ENCODE results near the gene OTOG. TPM values are rescaled to one million over a fixed set of nuclear protein-coding genes. Genes with fewer than 3 reads are reported as not detected.

OTOG gene
- total RNA-seq, 3 donors from 2014 or later (not counting 1 experiment from before 2014, with no cell fraction given): not detected

GRCh38 chr11:17519061-17519885, 27.8 kb upstream of the OTOG start:
- Histone ChIP-seq H3K36me3 (ENCODE audit: control insufficient read depth, insufficient read depth, low read length) (no peaks in the 10 kb centered on the region), H3K4me3 (ENCODE audit: low read length) (no peak overlapping the region), H3K27me3 (ENCODE audit: control insufficient read depth, insufficient read depth, low read length) (no peaks in the 10 kb centered on the region), H3K4me1 (ENCODE audit: control insufficient read depth, insufficient read depth, low read length) (no peaks in the 10 kb centered on the region), H3K9me3 (ENCODE audit: control insufficient read depth, insufficient read depth, low read length) (no peaks in the 10 kb centered on the region), H3K27ac (ENCODE audit: low read length) (no peak overlapping the region)
- Mint-ChIP-seq H3K4me1 (no peaks in the 10 kb centered on the region), H3K9me3 (no peaks in the 10 kb centered on the region), H3K27me3 (ENCODE audit: low read depth in 2 of 2) (peaks cover 0 to 2% of the 10 kb centered on the region in 2 donors), H3K27ac (no peak overlapping the region), H3K36me3 (no peaks in the 10 kb centered on the region), H3K4me3 (no peak overlapping the region)
- 86% methylated on average over 7 of the region's 7 CpGs for WGBS (ENCODE audit: insufficient coverage)
- DNase-seq (no peak), ATAC-seq (no peak)
- TF ChIP-seq CTCF (IDR thresholded peaks at IDR 0.05): no peak
- intact Hi-C loops (cut with micrococcal nuclease): no loop called here

GRCh38 chr11:17521106-17521900, 25.8 kb upstream of the OTOG start:
- no peak for TF ChIP-seq CTCF (IDR thresholded peaks at IDR 0.05)
- Histone ChIP-seq H3K36me3 (ENCODE audit: control insufficient read depth, insufficient read depth, low read length) (no peaks in the 10 kb centered on the region), H3K27me3 (ENCODE audit: control insufficient read depth, insufficient read depth, low read length) (no peaks in the 10 kb centered on the region), H3K27ac (ENCODE audit: low read length) (no peak overlapping the region), H3K9me3 (ENCODE audit: control insufficient read depth, insufficient read depth, low read length) (no peaks in the 10 kb centered on the region), H3K4me3 (ENCODE audit: low read length) (no peak overlapping the region), H3K4me1 (ENCODE audit: control insufficient read depth, insufficient read depth, low read length) (no peaks in the 10 kb centered on the region)
- Mint-ChIP-seq H3K4me1 (no peaks in the 10 kb centered on the region), H3K36me3 (no peaks in the 10 kb centered on the region), H3K4me3 (no peak overlapping the region), H3K9me3 (no peaks in the 10 kb centered on the region), H3K27ac (no peak overlapping the region), H3K27me3 (ENCODE audit: low read depth in 2 of 2) (peaks cover 0 to 2% of the 10 kb centered on the region in 2 donors)
- intact Hi-C loops (cut with micrococcal nuclease): no loop called here
- 86% methylated on average over 9 of the region's 11 CpGs for WGBS (ENCODE audit: insufficient coverage)
- ATAC-seq: no peak
- no peak for DNase-seq

- 81% methylated on average over 17 of the region's 17 CpGs for WGBS (ENCODE audit: insufficient coverage)
- no peaks in the 10 kb centered on the region for H3K4me1 Mint-ChIP-seq
- H3K4me1 ChIP-seq (ENCODE audit: control insufficient read depth, insufficient read depth, low read length): no peaks in the 10 kb centered on the region
- ATAC-seq (no peak), DNase-seq (no peak)
- H3K27me3 ChIP-seq (ENCODE audit: control insufficient read depth, insufficient read depth, low read length): no peaks in the 10 kb centered on the region
- H3K9me3 ChIP-seq (ENCODE audit: control insufficient read depth, insufficient read depth, low read length): no peaks in the 10 kb centered on the region
- no peaks in the 10 kb centered on the region for H3K36me3 ChIP-seq (ENCODE audit: control insufficient read depth, insufficient read depth, low read length)
- H3K27ac ChIP-seq (ENCODE audit: low read length): no peak overlapping the region
- no peak for TF ChIP-seq CTCF (IDR thresholded peaks at IDR 0.05)
- no peaks in the 10 kb centered on the region for H3K9me3 Mint-ChIP-seq
- H3K27ac Mint-ChIP-seq: no peak overlapping the region
- H3K4me3 ChIP-seq (ENCODE audit: low read length): no peak overlapping the region
- intact Hi-C loops (cut with micrococcal nuclease): no loop called here
- no peaks in the 10 kb centered on the region for H3K36me3 Mint-ChIP-seq
- peaks cover 0 to 2% of the 10 kb centered on the region in 2 donors for H3K27me3 Mint-ChIP-seq (ENCODE audit: low read depth in 2 of 2)
- H3K4me3 Mint-ChIP-seq: no peak overlapping the region
These were observed 24.4 kb upstream of the OTOG start for GRCh38 chr11:17522655-17523054.

Data from natural killer cell (primary cell).